Activated CD8-positive, alpha-beta memory T cell treated with anti-CD3 and anti-CD28 coated beads, Interleukin-2, amount 50 U/mL, for 24 hours (primary cell): ENCODE results near the gene TSPYL4.
"Not testable (repeated sequence)": the region's sequence is repeated elsewhere in the genome, so short reads cannot be mapped to it uniquely, and the experiment has no call there.

Experiments
- DNase-seq: peaks from one replicate; pipeline ENCODE4 v3.0.0-alpha.2; 2020; ENCODE audit errors: extremely low read depth

The TSPYL4 gene

DNA sequence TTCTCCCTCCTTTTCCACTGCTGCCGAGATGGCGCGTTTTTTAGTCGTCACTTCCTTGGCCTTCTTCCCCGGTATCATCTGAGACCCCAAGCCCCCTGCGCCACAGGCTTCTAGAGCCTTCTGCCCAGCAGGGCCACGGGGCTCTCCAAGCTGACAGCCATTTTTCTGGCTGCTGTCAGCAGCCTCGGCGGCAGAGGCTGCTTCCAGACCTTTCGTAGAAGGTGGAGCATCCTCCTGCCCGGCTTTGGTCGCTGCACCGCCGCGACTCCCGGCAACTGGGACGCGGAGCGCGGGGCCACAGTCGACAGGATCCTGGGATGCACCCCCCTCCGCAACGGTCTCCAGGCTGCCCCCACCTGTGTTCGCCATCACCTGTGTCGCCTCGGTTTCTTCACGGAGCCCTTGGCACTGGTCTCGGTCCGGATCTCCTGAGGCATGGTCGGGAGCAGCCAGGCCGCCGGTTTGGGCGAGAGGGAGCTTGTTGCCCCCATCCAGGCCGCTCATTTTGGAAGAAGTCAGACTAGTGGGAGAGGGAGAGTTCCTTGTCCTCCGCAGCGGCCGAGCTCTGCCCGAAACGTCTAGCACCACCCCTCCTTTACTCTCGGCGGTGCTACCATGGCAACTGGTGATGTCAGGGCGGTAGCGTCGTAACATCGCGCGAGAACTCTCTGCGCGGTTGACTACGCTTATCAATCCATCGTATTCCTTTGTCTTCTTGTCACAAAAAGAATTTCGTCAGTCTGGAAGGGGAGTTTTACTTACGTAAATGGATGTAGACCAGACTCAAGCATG is at the start of gene TSPYL4:
Gene TSPYL4, minus strand, starts transcription at position 571 of the 792 bp plus-strand sequence. Its CDS starts 67 bp downstream, at position 504.
- DNase-seq: peak; percentile 72

DNA sequence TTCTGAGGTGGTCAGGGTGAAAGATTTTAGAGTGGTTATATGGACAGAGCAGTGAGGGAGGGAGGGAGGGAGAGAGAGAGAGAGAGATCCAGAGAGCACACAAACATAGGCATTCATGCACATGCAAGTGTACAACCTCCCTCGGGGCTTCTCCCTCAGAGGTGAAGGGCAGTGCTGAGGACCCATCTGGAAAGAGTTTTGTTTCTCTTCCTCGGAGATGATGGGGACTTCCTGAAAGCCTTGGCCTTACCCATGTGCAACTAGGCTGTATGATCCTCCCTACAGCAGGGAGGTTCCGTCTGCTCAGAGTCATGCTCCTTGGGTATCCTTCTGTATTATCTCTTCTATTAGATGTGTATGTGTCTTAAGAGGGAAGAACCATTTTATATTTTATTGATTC is 47.2 kb upstream of the TSPYL4 start:
- no peak for DNase-seq

DNA sequence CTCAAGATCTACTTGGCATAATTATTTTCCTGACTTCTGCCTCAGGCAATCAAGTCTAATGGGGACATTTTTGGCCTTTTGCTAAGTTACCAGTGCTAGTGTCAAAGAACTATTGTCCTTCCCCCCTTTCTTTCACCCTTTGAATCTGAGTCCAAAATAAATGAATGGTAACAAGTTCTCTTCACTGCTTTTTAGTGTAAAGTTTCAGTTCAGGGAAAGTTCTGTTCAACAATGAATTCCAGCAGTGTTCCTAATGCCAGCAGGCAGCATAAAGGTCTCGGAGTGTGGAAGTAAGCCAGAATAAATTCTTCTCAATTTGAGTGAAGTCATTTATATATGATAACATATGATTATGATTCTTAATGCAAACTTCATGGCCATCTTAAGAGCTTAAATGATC is 46.7 kb upstream of the TSPYL4 start:
- no peak for DNase-seq

DNA sequence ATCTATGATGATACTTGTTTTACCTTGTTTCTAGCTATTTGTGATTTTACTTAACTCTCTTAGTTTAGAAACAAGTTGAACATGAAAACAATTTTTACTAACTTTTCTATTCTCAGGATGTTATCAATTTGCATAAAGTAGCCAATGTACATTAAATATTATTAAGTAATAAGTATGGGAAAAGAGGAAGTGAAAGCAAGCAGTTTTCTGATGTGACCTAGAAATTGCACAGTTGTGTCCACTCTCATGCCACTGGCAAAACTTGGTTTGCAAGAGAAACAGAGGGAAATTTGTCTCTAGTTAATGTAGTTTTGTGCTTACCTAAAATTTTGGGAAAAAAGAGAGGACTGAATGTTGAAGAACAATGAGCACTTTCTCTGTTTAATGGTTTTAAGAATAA is 45.1 kb upstream of the TSPYL4 start:
- no peak for DNase-seq

DNA sequence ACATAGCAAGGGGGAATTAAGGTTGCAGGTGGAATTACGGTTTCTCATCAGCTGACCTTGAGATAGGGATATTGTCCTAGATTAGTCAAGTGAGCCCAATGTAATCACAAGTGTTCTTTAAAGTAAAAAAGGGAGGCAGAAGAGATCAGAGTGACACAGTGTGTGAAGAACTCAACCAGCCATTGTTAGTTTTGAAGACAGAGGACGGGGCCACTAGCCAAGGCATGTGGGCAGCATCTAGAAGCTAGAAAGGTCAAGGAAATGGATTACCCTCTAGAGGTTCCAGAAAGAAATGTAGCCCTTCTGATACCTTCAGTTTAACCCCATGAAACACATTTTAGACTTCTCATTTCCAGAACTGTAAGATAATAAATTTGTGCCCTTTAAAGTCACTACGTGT is 44.4 kb upstream of the TSPYL4 start:
- no peak for DNase-seq

DNA sequence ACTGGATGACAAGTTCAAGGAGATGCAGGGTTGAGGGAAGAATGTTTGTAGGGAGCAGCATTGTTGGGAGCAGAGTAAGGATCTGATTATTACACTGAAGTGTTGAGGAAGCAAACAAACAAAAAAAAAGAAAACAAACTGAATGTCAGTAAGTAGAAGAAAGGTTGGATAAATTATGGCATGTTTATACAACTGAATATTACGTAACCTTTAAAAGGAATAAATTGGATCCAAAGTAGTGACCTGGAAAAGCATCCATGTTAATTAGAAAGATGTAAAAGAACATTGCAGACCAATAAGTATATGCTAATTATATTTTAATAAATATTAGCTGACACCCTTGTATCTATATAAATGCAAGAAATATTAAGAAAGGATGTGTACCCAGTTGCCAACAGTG is 38.7 kb upstream of the TSPYL4 start:
- no peak for DNase-seq

DNA sequence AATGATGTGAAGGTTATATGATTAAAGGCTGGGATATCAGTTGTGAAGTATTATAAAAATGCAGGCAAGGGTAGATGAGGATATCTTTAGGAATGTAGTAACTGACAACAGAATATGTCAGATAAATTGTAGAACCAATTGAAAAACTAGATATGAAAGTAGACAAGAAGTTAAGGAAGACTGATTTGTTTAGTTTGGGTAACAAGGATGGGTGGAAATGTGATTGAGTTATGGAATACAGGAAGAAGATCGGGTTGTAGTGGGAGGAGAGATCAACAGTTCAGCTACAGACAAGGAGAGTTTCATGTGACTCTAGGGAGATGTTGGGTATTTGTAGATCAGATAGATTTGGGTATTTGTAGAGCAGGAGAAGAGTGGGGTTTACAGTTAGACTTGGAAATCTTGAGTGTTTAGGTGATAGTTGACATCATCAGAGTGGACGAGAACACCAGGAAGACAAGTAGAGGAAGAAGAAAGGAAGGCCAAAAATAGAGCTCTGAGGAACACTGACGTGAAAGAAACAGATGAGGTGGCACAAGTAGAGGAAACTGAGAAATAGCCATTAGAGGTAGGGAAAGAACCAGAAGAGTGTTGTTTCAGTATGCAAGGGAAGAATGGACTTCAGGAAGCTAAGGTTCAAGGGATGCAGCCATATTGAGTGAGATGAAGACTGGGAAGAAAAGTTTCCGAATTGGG is 38.0 kb upstream of the TSPYL4 start:
- no peak for DNase-seq

DNA sequence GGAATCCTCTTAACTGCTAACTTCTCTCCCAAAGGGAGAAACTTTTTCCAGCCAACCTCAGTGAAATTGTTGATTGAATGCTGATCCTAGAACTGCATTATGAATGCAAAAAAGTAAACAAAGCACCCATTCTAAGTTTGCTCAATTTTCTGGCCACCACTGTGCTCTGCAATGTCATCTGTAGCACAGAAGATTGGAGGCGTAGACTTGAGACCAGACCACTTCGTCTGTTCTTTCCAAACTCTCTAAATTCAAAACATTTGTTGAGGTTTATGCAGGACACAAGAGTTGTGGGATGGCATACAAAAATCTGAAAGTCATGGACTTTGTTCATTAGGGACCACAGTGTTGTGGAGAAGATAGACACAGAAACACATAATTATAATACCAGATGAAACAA is 36.9 kb upstream of the TSPYL4 start:
- no peak for DNase-seq

DNA sequence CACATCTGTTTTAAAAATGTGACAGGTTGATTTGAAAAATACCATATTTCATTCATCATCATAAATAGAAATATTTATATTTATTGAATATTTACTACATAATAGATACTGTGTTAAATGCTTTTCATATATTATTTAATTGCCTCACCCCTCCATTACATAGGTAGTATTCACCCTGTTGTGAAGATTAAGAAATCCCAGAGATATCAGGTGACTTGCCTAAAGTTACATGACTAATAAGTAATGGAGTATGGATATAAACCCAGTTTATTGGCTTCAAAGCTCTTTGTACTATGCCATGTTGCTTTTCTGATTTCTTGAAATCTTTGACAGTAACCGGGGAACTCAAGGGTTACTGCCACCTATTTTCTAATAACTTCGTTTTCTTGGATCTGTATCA is 36.0 kb upstream of the TSPYL4 start:
- no peak for DNase-seq

DNA sequence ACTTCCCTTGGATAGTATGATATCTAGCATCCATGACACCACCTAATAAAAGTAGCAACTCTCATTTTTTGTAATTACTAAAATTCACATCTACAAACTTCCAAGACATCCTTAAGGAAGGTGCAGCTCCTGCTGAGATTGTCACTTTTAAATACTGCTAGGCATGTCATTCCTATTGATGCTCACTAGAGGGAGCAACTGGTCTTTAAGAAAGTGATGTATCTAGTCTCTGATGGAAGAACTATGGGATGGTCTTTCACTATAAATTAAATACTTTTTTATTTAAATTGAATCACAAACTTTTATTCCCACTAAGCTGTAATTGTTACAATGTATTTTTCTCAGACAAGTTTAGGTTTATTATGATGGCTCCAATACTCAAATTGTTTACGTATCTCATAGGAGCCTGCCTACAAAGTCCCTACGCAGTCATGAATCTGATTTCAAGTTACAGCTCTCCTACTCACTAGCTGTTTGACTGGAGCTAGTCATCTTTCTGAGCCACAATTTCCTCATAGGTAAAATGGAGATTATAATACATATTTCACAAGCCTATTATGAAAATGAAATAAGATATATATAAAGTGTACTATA is 33.9 kb upstream of the TSPYL4 start:
- DNase-seq: no peak

DNA sequence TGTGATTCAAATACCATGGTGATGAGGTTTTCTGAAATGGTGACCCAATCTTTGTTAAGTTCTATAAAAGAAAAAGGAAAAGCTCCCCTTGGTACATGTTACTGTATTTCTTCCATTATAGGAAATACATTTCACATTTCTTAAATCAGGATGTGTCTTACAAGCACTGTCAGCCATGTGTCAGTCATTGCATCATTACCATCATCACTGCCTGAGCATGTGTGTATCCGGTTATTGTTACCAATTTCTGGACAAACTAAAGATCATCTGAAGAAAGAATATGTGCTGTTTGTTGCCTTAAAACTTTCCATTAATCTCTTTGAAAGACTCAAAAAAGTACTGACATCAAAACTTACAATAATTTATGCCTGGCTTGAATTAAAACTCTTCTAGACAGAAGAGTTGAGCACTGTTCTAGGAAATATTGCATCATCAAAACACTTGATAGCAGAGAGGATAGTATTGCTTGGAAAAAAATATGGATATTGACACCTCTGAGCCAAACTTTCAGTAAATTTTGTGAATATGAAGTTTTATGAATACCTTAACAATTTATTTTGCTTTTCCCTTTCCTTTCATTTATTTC is 33.0 kb upstream of the TSPYL4 start:
- no peak for DNase-seq

DNA sequence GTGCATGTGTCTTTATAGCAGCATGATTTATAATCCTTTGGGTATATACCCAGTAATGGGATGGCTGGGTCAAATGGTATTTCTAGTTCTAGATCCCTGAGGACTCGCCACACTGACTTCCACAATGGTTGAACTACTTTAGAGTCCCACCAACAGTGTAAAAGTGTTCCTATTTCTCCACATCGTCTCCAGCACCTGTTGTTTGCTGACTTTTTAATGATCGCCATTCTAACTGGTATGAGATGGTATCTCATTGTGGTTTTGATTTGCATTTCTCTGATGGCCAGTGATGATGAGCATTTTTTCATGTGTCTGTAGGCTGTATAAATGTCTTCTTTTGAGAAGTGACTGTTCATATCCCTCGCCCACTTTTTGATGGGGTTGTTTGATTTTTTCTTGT is 31.1 kb upstream of the TSPYL4 start:
- DNase-seq: not testable (repeated sequence)

DNA sequence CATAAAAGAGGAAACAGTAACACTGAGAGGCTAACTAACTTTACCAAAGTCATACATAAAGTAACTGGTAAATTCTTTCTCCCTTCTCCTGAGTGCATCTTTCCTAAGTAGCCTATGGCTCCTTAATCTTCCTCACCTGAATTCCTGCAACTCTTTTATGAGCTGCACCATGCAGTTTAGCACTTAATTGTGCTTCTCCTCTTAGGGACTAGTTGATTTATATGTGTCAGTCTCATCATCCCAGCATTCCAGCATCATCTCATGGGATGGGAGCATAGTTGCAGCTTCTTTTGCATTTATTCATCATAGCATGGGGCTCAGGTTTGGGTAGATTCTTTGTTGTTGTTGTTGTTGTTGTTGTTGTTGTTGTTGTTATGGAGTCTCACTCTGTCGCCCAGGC is 29.3 kb upstream of the TSPYL4 start:
- DNase-seq: no peak

DNA sequence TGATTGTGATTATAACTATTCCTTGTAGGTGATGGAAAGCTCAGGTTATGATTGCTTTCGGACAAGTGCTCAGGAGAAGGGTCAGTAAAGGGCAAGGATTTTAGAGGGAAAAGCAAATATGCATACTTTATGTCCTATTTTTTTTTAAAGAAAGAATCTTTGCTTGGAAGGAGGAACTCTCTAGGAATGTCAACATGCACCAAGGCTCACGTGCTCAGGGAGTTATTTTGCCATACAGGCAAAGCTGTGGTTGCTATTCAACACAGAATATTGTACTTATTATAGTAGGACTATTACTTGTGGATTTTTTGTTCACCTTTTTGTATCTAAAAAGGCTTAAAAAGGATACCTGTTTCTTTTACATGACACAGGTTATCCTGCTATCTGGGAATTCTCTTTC is 28.8 kb upstream of the TSPYL4 start:
- DNase-seq: no peak

DNA sequence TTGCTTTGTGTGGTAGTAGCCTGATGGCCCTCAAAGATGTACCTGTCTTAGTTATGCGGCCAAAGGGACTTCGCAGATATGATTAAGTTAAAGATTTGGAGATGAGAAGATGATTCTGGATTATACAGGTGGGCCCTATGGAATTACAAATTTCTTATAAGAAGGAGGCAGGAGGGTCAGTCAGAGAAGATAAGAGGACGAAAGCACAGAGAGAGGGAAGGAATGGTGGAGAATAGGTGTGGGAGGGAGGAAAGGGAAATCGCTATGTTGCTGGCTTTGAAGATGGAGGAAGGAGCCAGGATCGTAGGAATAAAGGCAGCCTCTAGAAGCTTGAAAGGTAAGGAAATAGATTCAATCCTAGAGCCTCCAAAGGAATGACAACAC is 27.1 kb upstream of the TSPYL4 start:
- DNase-seq: no peak

DNA sequence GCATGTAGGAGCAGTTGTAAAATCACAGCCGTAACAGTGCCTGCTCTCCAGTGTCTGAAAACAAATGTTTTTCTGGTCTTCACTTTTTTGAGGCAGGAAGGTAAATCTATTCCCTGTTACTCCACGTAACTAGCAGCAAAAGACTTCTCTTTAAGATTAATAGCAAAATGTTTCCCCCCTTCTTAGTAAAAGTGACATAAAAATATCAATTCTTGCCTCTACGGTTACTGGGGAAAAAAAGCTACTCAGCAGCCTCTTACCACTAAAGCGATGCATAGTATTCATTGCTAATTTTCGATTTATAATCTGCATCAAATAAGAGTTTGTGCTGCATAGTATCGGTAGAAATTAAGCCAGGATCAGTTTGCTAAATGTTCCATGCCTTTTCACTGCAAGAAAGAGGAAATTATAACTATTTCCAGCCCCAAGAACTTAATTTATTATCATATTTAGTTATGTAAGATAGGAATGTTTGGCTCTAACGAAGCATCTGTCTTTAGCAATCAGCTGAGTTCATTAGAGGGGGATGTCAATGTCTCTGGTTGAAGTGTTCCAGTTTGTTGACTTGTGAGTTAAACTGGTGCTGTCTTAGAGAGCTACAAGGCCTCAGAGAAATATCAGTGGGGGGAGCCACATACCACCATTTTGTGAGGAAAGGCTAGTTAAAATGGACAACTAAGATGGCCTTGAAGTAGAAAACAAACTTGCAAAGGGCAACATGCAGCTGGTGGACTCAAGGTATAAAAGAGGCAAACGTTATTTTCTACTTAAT is 26.5 kb upstream of the TSPYL4 start:
- no peak for DNase-seq

DNA sequence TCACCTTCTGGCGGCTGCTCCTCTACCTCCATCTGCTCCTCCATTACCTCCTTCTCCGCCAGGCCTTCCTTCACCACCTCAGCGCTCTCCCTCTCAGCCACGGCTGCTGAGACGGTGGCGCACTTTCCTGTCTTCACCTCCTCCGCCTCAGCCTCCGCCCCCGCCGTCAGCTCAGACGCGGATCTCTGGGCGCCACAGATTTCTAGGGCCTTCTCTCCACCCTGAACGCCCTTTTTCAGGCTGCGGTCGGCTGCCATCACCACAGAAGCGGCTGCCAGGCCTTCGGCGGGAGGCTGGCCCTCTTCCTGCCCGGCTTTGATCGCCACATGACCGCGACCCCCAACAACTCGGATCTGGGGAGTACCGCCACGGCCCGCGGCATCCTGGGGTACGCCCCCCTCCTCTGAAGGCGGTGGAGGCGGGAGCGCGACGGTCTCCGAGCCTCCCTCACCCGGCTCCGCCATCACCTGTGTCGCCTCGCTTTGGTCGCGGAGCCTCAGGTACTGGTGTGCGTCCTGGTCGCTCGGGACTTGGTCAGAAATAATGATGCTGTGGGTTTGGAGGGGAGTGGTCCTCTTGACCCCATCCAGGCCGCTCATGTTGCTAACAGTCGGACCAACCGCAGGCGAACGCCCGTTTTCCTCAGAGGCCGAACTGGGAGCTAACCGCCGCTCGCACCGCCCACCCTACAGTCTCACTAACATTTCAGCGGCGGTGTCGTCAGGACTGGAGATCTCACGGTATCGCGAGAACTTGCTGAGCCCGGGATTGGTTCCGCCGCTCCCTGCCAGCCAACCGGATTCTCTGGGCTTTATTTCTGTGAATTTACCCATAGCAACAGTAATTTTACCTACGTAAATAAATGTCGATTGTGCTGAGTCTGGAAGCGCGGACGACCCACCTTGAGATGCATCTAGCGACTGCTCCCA is 25.6 kb upstream of the TSPYL4 start, which contains the start of gene TSPYL1:
Gene TSPYL1, minus strand, starts transcription at position 699 of the 929 bp plus-strand sequence. Its CDS starts 100 bp downstream, at position 599.
- DNase-seq: peak; percentile 90

DNA sequence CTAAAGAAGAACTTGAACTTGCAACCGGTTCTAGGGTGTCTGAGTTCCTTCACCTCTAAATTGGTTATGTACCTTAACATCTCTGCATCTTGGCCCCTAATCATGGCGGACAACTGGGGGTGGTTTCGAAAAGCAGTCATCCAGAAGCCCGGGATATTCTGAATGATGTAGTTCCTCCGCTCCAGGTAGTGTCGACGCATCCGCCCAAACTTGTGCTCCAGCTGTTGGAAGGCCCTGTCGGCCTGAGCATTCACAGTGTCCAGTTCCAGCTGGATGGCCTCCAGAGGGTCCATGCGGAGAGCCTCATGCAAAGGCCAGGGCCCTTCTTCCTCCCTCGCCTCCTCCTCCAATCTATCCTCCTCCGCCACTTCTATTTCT is 25.0 kb upstream of the TSPYL4 start:
- DNase-seq: no peak

DNA sequence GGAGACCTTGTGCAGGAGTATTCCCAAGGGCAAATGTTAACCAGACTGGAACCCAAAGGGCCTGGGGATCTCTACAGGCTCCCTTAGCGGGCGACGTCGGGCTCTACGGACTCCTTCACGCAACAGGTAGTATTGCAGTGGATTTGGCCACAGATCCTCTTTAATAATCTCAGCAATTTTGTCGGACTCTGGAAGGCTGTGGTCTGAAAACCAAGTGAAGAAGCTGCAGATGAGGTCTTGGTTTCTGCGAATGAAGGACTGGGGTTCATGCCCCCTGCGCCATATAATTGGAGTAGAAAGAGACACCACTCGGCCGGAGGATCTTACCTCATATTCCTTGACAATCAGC is 24.6 kb upstream of the TSPYL4 start:
- no peak for DNase-seq

DNA sequence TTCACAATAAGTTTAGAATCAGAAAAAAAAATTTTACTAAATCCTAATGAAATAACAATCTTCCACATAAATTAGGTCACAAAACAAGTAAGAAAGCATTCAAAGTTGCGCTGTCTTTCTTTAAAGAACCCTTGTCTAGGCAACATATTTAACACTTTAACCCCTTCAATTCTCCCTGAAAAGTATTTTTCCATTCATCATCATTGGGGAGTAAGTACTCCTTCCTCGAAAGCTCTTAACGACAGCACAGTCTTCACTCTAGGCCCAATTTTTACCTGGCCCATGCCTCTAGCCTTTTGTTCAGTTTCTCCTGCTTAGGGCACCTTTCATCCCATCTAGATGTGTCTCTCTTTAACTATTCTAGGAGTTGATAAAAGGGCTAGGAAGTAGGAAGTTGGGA is 23.2 kb upstream of the TSPYL4 start:
- no peak for DNase-seq
